HCT116 (cell line): Measurements from ENCODE around the gene C7orf25. TPM values are rescaled to one million over a fixed set of nuclear protein-coding genes. Genes with fewer than 3 reads are reported as not detected.
A peak's percentile ranks its signal among the peaks of the same experiment; 100 is the strongest.

Source experiments
- ATAC-seq: fragments of 200-7000 bp; cut with Tn5 transposase; 2 replicates; pipeline ENCODE4 v1.9.1; 2020; ENCODE audit warnings: mild to moderate bottlenecking, moderate library complexity
- BruUV-seq: library from RNA; stranded (reverse); fragments of 400-500 nt; replicated peaks from 2 replicates; lab custom pipeline; 2021; lab: Mats Ljungman, UMichigan
- CTCF ChIA-PET: fragments of 300-600 bp; sonication (Branson Sonifier 250); formaldehyde crosslinking; loops from one replicate; lab custom pipeline; 2021; ENCODE audit warnings: antibody characterized with exemption; lab: Charles Lee
- POLR2A ChIA-PET: fragments of 300-600, 350-600 bp; sonication (Branson Sonifier 250); formaldehyde crosslinking; loops from one replicate; lab custom pipeline; 2021; ENCODE audit warnings: antibody characterized with exemption; lab: Charles Lee
- RAD21 ChIA-PET, 2 experiments: fragments of 300-600 bp; sonication (Branson Sonifier 250); formaldehyde crosslinking; loops; one replicate each; lab custom pipeline; 2023; ENCODE audit warnings: low total read pairs in 2 of 2; ENCODE audit not compliant: uncharacterized antibody in 2 of 2, unreplicated experiment in 2 of 2, low non-redundant PET in 1 of 2; lab: Charles Lee
- DNase-seq: peaks from one replicate; pipeline ENCODE4 v3.0.0-alpha.2; 2010; ENCODE audit warnings: low read depth, low spot score
- H2AFZ ChIP-seq: fragments of 200-600 bp; shearing (Covaris generic), sonication (generic); 2 replicates; pipeline ENCODE4 v1.6.1; 2017; ENCODE audit warnings: low read depth, mixed run types, mixed read lengths, antibody characterized with exemption, low read length; ENCODE audit not compliant: poor library complexity, severe bottlenecking
- H3K27ac ChIP-seq: 2 replicates; pipeline ENCODE4 v1.5.1; 2012; ENCODE audit warnings: low read depth, low read length
- H3K27me3 ChIP-seq: fragments of 200-600 bp; sonication (generic); 2 replicates; pipeline ENCODE4 v1.6.1; 2016; ENCODE audit warnings: mixed run types, low read length, mixed read lengths; ENCODE audit not compliant: insufficient read depth
- H3K36me3 ChIP-seq, 2 experiments: fragments of 200-500 bp in 1 of 2; fragments of 200-600 bp in 1 of 2; sonication (Bioruptor generic) in 1 of 2; sonication (generic) in 1 of 2; 2 replicates each; pipeline versions ENCODE4 v1.5.1 to v1.6.1; 2014 to 2016; ENCODE audit warnings: low read length in 2 of 2, inconsistent platforms in 1 of 2, mixed read lengths in 1 of 2, mixed run types in 1 of 2; ENCODE audit not compliant: insufficient read depth in 2 of 2, control insufficient read depth in 1 of 2
- H3K4me1 ChIP-seq, 2 experiments: fragments of 200-600 bp in 1 of 2; sonication (generic) in 1 of 2; 2 replicates each; pipeline versions ENCODE4 v1.5.1 to v1.6.1; 2012 to 2017; ENCODE audit warnings: low read length in 2 of 2, inconsistent platforms in 1 of 2, mild to moderate bottlenecking in 1 of 2, mixed read lengths in 1 of 2, mixed run types in 1 of 2, moderate library complexity in 1 of 2; ENCODE audit not compliant: insufficient read depth in 2 of 2, control insufficient read depth in 1 of 2
- H3K4me2 ChIP-seq: fragments of 200-600 bp; sonication (generic); 2 replicates; pipeline ENCODE4 v1.6.1; 2017; ENCODE audit warnings: mixed run types, low read length, mixed read lengths
- H3K4me3 ChIP-seq, 2 experiments: fragments of 200-600 bp in 1 of 2; sonication (generic) in 1 of 2; replicated peaks in 1 of 2; 2 replicates each; pipeline ENCODE4 v1.5.1; 2011 to 2016; ENCODE audit warnings: low read length in 2 of 2, control low read depth in 1 of 2, low read depth in 1 of 2, mild to moderate bottlenecking in 1 of 2, mixed read lengths in 1 of 2, mixed run types in 1 of 2
- H3K79me2 ChIP-seq: fragments of 200-600 bp; sonication (generic); 2 replicates; pipeline ENCODE4 v1.6.1; 2017; ENCODE audit warnings: mild to moderate bottlenecking, mixed run types, low read length, moderate library complexity, mixed read lengths; ENCODE audit not compliant: insufficient read depth
- H3K9ac ChIP-seq: fragments of 200-600 bp; sonication (generic); 2 replicates; pipeline ENCODE4 v1.6.1; 2016; ENCODE audit warnings: low read length, mixed read lengths
- H3K9me2 ChIP-seq: fragments of 200-600 bp; sonication (generic), shearing (Covaris generic); 2 replicates; pipeline ENCODE4 v1.6.1; 2017; ENCODE audit warnings: mixed run types, mild to moderate bottlenecking, moderate library complexity; ENCODE audit not compliant: insufficient read depth
- H3K9me3 ChIP-seq, 2 experiments: fragments of 200-500 bp in 1 of 2; fragments of 200-600 bp in 1 of 2; sonication (Bioruptor generic) in 1 of 2; sonication (generic) in 1 of 2; 2 replicates each; pipeline ENCODE4 v1.6.1; 2014 to 2017; ENCODE audit warnings: low read length in 2 of 2, mixed read lengths in 2 of 2, inconsistent platforms in 1 of 2, low read depth in 1 of 2, mild to moderate bottlenecking in 1 of 2, mixed run types in 1 of 2, moderate library complexity in 1 of 2; ENCODE audit not compliant: control insufficient read depth in 1 of 2, insufficient read depth in 1 of 2
- H4K20me1 ChIP-seq: fragments of 200-600 bp; sonication (generic), shearing (Covaris generic); 2 replicates; pipeline ENCODE4 v1.6.1; 2017; ENCODE audit warnings: mixed run types, mild to moderate bottlenecking, moderate library complexity; ENCODE audit not compliant: insufficient read depth
- CEBPB ChIP-seq: IDR thresholded peaks from 2 replicates; pipeline ENCODE4 v1.6.1; 2012; ENCODE audit warnings: low read depth
- JUND ChIP-seq: IDR thresholded peaks from 2 replicates; pipeline ENCODE4 v1.6.1; 2012
- POLR2AphosphoS5 ChIP-seq: IDR thresholded peaks from 2 replicates; pipeline ENCODE4 v1.6.1; 2011; ENCODE audit warnings: mild to moderate bottlenecking, low read depth, low read length, moderate library complexity
- RAD21 ChIP-seq: IDR thresholded peaks from 2 replicates; pipeline ENCODE4 v1.6.1; 2012; ENCODE audit warnings: low read depth, mild to moderate bottlenecking
- SP1 ChIP-seq: IDR thresholded peaks from 2 replicates; pipeline ENCODE4 v1.6.1; 2012; ENCODE audit warnings: low read depth
- SRF ChIP-seq: IDR thresholded peaks from 2 replicates; pipeline ENCODE4 v1.6.1; 2012; ENCODE audit warnings: low read depth
- TCF7L2 ChIP-seq: IDR thresholded peaks from 2 replicates; pipeline ENCODE4 v1.7.0; 2011; ENCODE audit warnings: borderline replicate concordance, inconsistent platforms; ENCODE audit not compliant: insufficient read depth, insufficient read length; ENCODE audit errors: extremely low read depth
- ZFX ChIP-seq: fragments of 450-650 bp; IDR thresholded peaks from 2 replicates; pipeline ENCODE4 v1.6.1; 2017
- intact Hi-C: fragments of 100-400 bp; cut with micrococcal nuclease; formaldehyde crosslinking; loops from 2 replicates; pipeline ENCODE4 v1.10.0; 2022
- total RNA-seq: library from RNA; stranded (reverse); gene quantifications from one replicate; pipeline ENCODE4 v1.2.1, GENCODE V29; 2021; ENCODE audit not compliant: unreplicated experiment
- TF ChIP-seq, protein P1 (sequence below): IDR thresholded peaks from 2 replicates; pipeline ENCODE4 v1.6.1; 2012
- TF ChIP-seq, protein P2 (sequence below): IDR thresholded peaks from 2 replicates; pipeline ENCODE4 v1.6.1; 2011; ENCODE audit warnings: mild to moderate bottlenecking, low read length, moderate library complexity; ENCODE audit not compliant: insufficient replicate concordance; ENCODE audit errors: extremely low read depth

C7orf25 gene
- total RNA-seq, 1 experiment from 2014 or later = 5.3 TPM

DNA sequence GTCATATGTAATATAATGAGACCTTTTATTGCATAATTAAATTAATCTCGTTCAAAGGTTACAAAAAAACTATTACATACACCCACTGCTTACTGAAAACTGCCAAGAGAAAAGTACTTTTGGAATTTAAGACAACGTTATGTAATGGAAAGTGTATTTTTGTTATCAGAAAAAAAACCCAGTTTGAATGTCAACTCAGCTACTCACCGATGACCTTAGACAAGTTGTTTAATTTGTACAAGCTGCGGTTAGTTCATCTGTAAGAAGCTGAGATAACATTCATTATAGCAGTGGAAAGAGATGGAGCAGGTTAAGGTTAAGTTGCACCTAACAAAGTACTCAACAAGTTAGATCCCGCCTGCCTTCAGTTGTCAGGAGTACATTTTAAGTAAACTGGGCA, 19.0 kb upstream of the C7orf25 start:
- peaks cover 5 to 26% of the 10 kb centered on the region in 2 experiments; a peak in 2 of 4 replicates for H3K4me1 ChIP-seq
- peaks cover 99% of the 10 kb centered on the region for H3K79me2 ChIP-seq
- H2AFZ ChIP-seq = no peak overlapping the region
- H3K9me3 ChIP-seq = no peaks in the 10 kb centered on the region
- H3K36me3 ChIP-seq = peaks cover 17 to 25% of the 10 kb centered on the region in 2 experiments
- BruUV-seq = no TSS peak
- no peak overlapping the region for H3K27ac ChIP-seq
- ChIA-PET RAD21 (no interaction called here), CTCF (no interaction called here), POLR2A (interaction anchor here (1.3 kb wide), 1 partner anchor 652 kb away, joined by 4 read pairs; the partner anchor contains the start of gene STK17A)
- no peak for DNase-seq
- no peak for ATAC-seq
- H3K27me3 ChIP-seq = no peaks in the 10 kb centered on the region
- peaks cover 9% of the 10 kb centered on the region; the same call in 1 of the 2 replicates for H4K20me1 ChIP-seq
- peak overlapping the region; percentile 75 to 93 for H3K4me3 ChIP-seq
- H3K9me2 ChIP-seq = no peaks in the 10 kb centered on the region
- TF ChIP-seq JUND (no peak), SP1 (no peak)
- intact Hi-C loops = loop anchor here (10.0 kb wide), 1 partner anchor 794 kb away; the partner anchor contains the start of gene COA1
- H3K4me2 ChIP-seq = peak overlapping the region; percentile 85
- peak overlapping the region; percentile 98 for H3K9ac ChIP-seq

DNA sequence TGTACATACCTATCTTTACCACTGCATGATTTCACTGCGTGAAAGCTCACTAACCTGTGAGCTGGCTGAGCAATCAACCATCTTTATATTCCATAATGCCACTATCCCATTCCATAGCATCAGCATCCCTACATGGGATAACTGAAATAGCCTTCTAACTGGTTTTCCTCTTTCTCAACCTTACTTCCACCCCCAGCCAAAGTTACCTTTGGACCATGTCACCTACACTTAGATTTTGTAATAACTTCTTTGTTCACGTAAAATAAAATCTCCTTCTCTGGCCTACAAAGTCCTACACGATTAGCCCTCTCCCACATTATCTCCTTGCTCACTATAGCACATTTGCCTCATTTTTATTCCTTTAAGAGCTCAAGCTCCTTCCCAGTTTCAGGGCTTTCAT, 17.6 kb upstream of the C7orf25 start:
- DNase-seq (no peak), ATAC-seq (no peak)
- H2AFZ ChIP-seq = no peak overlapping the region
- intact Hi-C loops = no loop called here
- peaks cover 99% of the 10 kb centered on the region for H3K79me2 ChIP-seq
- H3K36me3 ChIP-seq = peaks cover 20 to 29% of the 10 kb centered on the region in 2 experiments
- H3K9ac ChIP-seq = no peak overlapping the region
- BruUV-seq = no TSS peak
- peaks cover 9% of the 10 kb centered on the region; the same call in 1 of the 2 replicates for H4K20me1 ChIP-seq
- H3K4me2 ChIP-seq = peak overlapping the region; percentile 85; the same call in 1 of the 2 replicates
- H3K27ac ChIP-seq = no peak overlapping the region
- H3K4me1 ChIP-seq = peaks cover 5 to 26% of the 10 kb centered on the region in 2 experiments; a peak in 2 of 4 replicates
- ChIA-PET RAD21 (no interaction called here), POLR2A (interaction anchor here (1.3 kb wide), 1 partner anchor 653 kb away, joined by 4 read pairs; the partner anchor contains the start of gene STK17A), CTCF (interaction anchor here (0.7 to 1.0 kb wide), 2 partner anchors 12 kb away, joined by 3 read pairs; no protein-coding TSS in a partner anchor)
- no peaks in the 10 kb centered on the region for H3K27me3 ChIP-seq
- TF ChIP-seq POLR2AphosphoS5 (no peak), TCF7L2 (no peak), SRF (no peak), SP1 (no peak), CEBPB (no peak), RAD21 (no peak), ZFX (no peak)
- TF ChIP-seq, protein P1, sequence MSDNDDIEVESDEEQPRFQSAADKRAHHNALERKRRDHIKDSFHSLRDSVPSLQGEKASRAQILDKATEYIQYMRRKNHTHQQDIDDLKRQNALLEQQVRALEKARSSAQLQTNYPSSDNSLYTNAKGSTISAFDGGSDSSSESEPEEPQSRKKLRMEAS = no peak
- TF ChIP-seq, protein P2, sequence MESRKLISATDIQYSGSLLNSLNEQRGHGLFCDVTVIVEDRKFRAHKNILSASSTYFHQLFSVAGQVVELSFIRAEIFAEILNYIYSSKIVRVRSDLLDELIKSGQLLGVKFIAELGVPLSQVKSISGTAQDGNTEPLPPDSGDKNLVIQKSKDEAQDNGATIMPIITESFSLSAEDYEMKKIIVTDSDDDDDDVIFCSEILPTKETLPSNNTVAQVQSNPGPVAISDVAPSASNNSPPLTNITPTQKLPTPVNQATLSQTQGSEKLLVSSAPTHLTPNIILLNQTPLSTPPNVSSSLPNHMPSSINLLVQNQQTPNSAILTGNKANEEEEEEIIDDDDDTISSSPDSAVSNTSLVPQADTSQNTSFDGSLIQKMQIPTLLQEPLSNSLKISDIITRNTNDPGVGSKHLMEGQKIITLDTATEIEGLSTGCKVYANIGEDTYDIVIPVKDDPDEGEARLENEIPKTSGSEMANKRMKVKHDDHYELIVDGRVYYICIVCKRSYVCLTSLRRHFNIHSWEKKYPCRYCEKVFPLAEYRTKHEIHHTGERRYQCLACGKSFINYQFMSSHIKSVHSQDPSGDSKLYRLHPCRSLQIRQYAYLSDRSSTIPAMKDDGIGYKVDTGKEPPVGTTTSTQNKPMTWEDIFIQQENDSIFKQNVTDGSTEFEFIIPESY = no peak
- H3K9me2 ChIP-seq = no peaks in the 10 kb centered on the region
- H3K9me3 ChIP-seq = no peaks in the 10 kb centered on the region
- H3K4me3 ChIP-seq = no peak overlapping the region
